GM18498 (cell line): Measurements from ENCODE around the gene MYO5B.
"Not testable (repeated sequence)": the region's sequence is repeated elsewhere in the genome, so short reads cannot be mapped to it uniquely, and the experiment has no call there.

Experiments used
- ATAC-seq: cut with Tn5 transposase; IDR thresholded peaks from one replicate; pipeline ENCODE4 v1.9.1; 2021; ENCODE audit warnings: mild to moderate bottlenecking, moderate library complexity; ENCODE audit not compliant: unreplicated experiment

The MYO5B gene

GRCh38 chr18:49812286-49813068, 382.5 kb downstream of the MYO5B start:
- no peak for ATAC-seq

GRCh38 chr18:49811151-49811938, 383.6 kb downstream of the MYO5B start:
- ATAC-seq: no peak

DNA sequence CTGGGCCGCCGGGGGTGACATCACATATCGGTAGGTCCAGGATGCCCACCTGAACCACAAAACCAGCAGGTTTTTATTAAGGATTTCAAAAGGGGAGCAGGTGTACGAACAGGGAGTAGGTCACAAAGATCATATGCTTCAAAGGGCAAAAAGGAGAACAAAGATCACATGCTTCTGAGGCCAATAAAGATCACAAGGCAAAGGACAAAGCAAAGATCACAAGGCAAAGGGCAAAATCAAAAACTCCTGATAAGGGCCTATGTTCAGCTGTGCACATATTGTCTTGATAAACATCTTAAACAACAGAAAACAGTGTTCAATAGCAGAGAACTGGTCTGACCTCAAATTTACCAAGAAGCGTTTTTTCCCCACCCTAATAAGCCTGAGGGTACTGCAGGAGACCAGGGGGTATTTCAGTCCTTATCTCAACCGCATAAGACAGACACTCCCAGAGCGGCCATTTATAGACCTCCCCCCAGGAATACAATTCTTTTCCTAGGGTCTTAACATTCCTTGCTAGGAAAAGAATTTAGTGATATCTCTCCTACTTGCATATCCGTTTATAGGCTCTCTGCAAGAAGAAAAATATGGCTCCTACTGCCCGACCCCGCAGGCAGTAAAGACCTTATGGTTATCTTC, 386.3 kb downstream of the MYO5B start:
- ATAC-seq: not testable (repeated sequence)

- ATAC-seq: no peak
Observed at GRCh38 chr18:49804096-49804495, 390.9 kb downstream of the MYO5B start.

DNA sequence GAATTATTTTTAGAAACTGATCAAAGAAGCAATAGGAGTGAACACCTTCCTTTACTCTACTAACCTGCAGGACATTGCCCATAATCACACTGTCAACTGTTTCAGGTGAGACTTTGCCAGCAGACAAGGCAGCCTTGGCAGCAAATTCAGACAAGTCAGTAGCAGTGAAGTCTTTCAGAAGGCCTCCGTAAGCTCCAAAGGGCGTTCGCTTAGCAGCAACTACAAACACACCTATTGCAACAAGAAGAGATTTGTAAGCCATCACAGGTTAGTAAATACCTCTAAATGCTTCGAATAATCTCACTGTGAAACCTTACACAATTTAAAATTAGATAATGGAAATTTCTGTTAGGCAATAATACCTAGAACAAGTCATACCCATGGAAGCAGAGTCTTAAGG, 392.3 kb downstream of the MYO5B start:
- no peak for ATAC-seq

DNA sequence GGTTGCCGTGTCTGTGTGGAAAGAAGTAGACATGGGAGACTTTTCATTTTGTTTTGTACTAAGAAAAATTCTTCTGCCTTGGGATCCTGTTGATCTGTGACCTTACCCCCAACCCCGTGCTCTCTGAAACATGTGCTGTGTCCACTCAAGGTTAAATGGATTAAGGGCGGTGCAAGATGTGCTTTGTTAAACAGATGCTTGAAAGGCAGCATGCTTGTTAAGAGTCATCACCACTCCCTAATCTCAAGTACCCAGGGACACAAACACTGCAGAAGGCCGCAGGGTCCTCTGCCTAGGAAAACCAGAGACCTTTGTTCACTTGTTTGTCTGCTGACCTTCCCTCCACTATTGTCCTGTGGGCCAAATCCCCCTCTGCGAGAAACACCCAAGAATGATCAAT, 394.5 kb downstream of the MYO5B start:
- not testable (repeated sequence) for ATAC-seq

DNA sequence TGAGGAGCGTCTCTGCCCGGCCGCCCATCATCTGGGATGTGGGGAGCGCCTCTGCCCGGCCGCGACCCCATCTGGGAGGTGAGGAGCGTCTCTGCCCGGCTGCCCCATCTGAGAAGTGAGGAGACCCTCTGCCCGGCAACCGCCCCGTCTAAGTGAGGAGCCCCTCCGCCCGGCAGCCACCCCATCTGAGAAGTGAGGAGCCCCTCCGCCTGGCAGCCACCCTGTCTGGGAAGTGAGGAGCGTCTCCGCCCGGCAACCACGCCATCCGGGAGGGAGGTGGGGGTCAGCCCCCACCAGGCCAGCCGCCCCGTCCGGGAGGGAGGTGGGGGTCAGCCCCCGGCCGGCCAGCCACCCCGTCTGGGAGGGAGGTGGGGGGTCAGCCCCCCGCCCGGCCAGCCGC, 395.1 kb downstream of the MYO5B start:
- ATAC-seq: not testable (repeated sequence)

- no peak for ATAC-seq
Observed at GRCh38 chr18:49798001-49798400, 396.9 kb downstream of the MYO5B start.

DNA sequence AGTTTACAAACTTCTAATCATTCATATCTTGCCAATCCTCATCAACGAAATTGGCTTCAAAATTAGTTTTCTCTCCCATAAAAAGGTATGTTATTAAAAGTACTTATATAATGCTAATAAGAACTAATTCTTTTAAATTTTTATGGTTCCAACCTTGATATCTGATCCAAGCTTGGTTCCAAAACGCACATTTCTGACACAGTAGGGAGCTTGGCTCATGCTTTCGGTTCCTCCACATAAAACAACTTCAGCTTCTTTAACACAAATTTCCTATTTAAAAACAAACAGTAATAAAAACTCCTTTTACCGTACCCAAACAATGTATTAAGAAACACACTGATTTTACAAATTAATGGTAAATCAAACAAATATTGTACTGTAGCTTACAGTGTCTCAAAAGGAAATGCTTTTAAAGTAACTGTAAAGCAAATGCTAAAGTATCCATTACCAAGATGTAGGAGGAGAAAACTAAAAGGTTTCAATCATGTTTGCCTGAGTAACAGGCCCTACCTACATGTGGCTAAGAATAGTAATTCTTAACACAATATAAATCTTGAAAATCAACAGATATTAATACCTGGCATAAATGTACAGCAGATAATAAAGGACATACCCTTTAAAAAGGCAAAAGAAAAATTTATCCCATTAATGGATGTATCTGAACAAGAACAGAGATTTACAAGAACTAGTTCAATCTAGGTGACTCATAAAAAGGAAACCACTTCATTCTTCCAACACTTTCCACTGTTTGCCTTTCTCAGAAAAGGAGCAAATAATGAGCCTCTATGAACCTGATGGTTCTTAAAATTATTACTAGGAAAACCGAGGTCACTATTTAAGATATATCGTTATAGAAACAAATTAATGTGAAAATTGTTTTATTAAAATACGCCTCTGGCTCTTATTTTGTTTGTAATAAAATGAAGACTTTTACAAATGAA, 399.1 kb downstream of the MYO5B start:
- ATAC-seq: no peak

DNA sequence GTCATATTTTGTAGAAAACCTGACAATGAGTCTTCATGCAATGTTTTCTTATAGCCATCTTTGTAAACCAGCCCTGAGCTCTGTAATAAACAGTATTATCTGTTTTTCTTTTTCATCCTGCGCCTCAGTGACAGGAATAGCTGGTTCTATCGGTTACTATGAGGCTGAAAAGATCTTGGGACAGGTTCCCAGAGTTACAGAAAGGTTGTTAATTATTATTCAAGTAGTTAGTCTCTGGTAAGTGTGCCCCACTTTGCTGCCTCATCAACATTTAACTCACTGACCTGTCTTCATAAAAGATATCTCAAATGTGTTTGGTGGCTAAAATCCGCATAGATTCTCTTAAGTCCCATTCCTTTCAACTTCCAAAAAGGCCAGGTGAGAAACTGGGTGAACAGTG, 400.2 kb downstream of the MYO5B start:
- no peak for ATAC-seq

DNA sequence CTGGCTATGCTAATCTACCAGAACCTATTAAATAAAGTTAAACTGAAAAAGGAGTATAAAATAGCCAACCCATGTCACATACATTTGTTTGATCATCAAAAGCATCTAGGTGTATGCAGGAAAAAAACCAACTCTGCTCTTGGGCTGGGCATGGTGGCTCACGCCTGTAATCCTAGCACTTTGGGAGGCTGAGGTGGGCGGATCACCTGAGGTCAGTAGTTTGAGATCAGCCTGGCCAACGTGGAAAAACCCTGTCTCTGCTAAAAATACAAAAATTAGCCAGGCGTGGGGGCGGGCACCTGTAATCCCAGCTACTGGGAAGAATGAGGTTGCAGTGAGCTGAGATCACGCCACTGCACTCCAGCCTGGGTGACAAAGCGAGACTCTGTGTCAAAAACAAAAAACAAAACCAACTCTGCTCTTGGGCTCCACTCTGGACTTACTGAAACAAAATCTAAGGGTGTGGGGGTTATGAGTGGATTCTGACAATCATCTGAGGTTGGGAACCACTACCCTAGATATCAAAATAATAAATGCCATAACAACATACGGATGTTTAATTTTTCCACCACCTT, 405.3 kb downstream of the MYO5B start:
- not testable (repeated sequence) for ATAC-seq

DNA sequence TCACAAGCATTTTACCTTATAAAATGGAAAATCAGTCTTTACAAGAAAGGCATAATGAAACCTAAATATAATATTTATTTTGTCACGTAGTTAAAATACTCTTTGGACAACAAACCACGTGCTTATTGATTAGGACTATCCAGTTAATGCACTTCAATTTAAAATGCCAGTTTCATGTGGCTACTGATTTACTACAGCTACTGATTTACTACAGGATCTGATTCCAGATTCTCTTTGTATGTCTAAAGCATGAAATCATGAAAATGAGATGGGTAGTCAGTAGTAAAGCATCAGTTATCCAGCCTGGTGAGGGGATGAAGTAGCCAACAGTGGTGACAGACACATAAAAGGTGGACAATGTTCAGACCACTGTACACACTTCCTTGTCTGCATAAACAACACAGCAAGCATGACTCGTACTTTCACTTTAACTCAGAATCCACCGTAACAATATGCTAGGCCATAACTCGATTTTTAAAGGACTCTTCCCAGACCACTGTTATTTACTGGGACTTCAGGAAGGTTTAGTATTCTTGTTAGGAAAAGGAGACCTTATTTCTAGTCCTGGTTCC, 406.5 kb downstream of the MYO5B start:
- ATAC-seq: no peak

DNA sequence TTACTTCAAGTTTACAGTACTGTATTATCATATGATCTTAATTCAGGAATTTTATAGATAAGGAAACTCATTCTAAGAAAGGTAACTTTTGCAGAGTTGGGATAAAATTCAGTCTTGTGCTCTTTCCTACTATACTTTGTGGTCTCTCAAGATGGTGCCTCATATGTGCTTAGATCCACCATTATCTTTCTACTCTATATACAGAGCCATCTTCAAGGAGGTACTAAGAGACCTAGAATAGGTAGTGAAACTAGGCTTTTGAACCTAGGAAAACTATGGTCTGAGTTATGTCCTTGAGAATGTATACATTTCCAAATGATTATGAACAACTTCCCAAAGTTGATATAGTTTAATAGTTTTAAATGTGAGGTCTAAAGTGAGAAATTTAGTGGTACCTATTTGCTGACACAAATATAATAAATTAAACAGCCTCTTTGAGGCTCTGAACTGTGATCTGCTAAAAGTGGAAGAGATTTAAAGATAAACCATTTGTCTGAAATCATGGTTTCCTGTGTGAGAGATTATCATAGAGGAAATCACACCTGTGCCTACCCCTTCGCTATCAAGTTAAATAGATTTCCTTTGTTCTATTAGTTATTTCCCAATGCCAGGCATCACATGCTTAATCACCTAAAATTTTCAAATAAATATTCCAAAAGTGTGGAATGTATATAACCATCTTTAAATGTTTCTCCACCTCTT, 408.8 kb downstream of the MYO5B start:
- no peak for ATAC-seq

GRCh38 chr18:49784427-49785185, 410.3 kb downstream of the MYO5B start:
- no peak for ATAC-seq

- ATAC-seq: not testable (repeated sequence)
Observed at GRCh38 chr18:49783631-49784030, 411.3 kb downstream of the MYO5B start.

GRCh38 chr18:49778826-49779465, 416.0 kb downstream of the MYO5B start:
- no peak for ATAC-seq
